HG02588 (cell line): ENCODE data around the gene NCKAP5.

ENCODE experiments used
- ATAC-seq: cut with Tn5 transposase; IDR thresholded peaks from one replicate; pipeline ENCODE4 v1.9.1; 2021; ENCODE audit warnings: mild to moderate bottlenecking, moderate library complexity; ENCODE audit not compliant: unreplicated experiment

The NCKAP5 gene

GRCh38 chr2:133177196-133177595, 391.1 kb downstream of the NCKAP5 start:
- ATAC-seq, result no peak

- ATAC-seq, result no peak
Observed at GRCh38 chr2:133175926-133176325, 392.3 kb downstream of the NCKAP5 start.

GRCh38 chr2:133173224-133173623, 395.0 kb downstream of the NCKAP5 start:
- no peak for ATAC-seq

- ATAC-seq, result no peak
Observed at GRCh38 chr2:133171393-133172004, 396.8 kb downstream of the NCKAP5 start.

- no peak for ATAC-seq
Observed at GRCh38 chr2:133169274-133169912, 398.9 kb downstream of the NCKAP5 start.

- no peak for ATAC-seq
Observed at GRCh38 chr2:133167990-133168389, 400.3 kb downstream of the NCKAP5 start.

GRCh38 chr2:133167223-133167622, 401.0 kb downstream of the NCKAP5 start:
- no peak for ATAC-seq

GRCh38 chr2:133166031-133166430, 402.2 kb downstream of the NCKAP5 start:
- ATAC-seq, result no peak

- no peak for ATAC-seq
Observed at GRCh38 chr2:133163111-133163510, 405.2 kb downstream of the NCKAP5 start.

GRCh38 chr2:133158442-133158841, 409.8 kb downstream of the NCKAP5 start:
- no peak for ATAC-seq

GRCh38 chr2:133158024-133158423, 410.2 kb downstream of the NCKAP5 start:
- ATAC-seq, result no peak

GRCh38 chr2:133157141-133157540, 411.1 kb downstream of the NCKAP5 start:
- no peak for ATAC-seq

GRCh38 chr2:133152801-133153200, 415.5 kb downstream of the NCKAP5 start:
- ATAC-seq, result no peak

GRCh38 chr2:133148187-133148586, 420.1 kb downstream of the NCKAP5 start:
- ATAC-seq, result no peak

- ATAC-seq, result no peak
Observed at GRCh38 chr2:133146893-133147292, 421.4 kb downstream of the NCKAP5 start.

GRCh38 chr2:133143645-133144044, 424.6 kb downstream of the NCKAP5 start:
- ATAC-seq, result no peak

GRCh38 chr2:133142087-133142486, 426.2 kb downstream of the NCKAP5 start:
- no peak for ATAC-seq

- ATAC-seq, result no peak
Observed at GRCh38 chr2:133140620-133141019, 427.6 kb downstream of the NCKAP5 start.

- ATAC-seq, result no peak
Observed at GRCh38 chr2:133139847-133140533, 428.3 kb downstream of the NCKAP5 start.

- no peak for ATAC-seq
Observed at GRCh38 chr2:133138693-133139092, 429.6 kb downstream of the NCKAP5 start.

GRCh38 chr2:133135035-133135654, 433.1 kb downstream of the NCKAP5 start:
- ATAC-seq, result no peak
